Pancreas (tissue), 10 donors: Measurements from ENCODE around the gene ZNF322. TPM values are rescaled to one million over a fixed set of nuclear protein-coding genes. Genes with fewer than 3 reads are reported as not detected.
"Not testable (repeated sequence)": the region's sequence is repeated elsewhere in the genome, so short reads cannot be mapped to it uniquely, and the experiment has no call there.

ENCODE experiments used
- ATAC-seq, 4 donors: fragments of 200-7000 bp; cut with Tn5 transposase; one replicate each; pipeline versions ENCODE4 v1.8.0 to v1.9.1; 2020; ENCODE audit warnings: mild to moderate bottlenecking in 4 of 4, moderate library complexity in 4 of 4
- DNase-seq, 6 donors: peaks; one replicate each; pipeline ENCODE4 v3.0.0-alpha.2; 2020
- FAIRE-seq: peaks from 2 replicates; lab custom pipeline; 2012; peaks lifted over from hg19 to GRCh38; lab: Jason Lieb, UNC
- H3K27ac ChIP-seq, 4 donors: fragments of 200-600 bp; sonication (generic); 1 replicate in 3 of 4; 2 replicates in 1 of 4; pipeline versions ENCODE4 v1.5.0 to v1.8.0; 2020
- H3K27me3 ChIP-seq, 4 donors: fragments of 200-600 bp; one replicate each; pipeline ENCODE4 v1.8.0; 2021
- H3K36me3 ChIP-seq, 3 donors: fragments of 200-600 bp; sonication (generic) in 1 of 3; one replicate each; pipeline versions ENCODE4 v1.5.0 to v1.8.0; 2020 to 2021
- H3K4me1 ChIP-seq, 3 donors: fragments of 200-600 bp; one replicate each; pipeline ENCODE4 v1.8.0; 2021
- H3K4me3 ChIP-seq, 4 donors: fragments of 200-600 bp; sonication (generic) in 2 of 4; one replicate each; pipeline versions ENCODE4 v1.5.0 to v1.8.0; 2020 to 2021
- H3K9me3 ChIP-seq, 4 donors: fragments of 200-600 bp; one replicate each; pipeline ENCODE4 v1.8.0; 2021
- WGBS, 2 donors: extraction: QIAGEN DNeasy Blood & Tissue Kit; methylation state at CpG; one replicate each; pipeline ENCODE4 v1.1.7; 2013; 5-methylcytosine and 5-hydroxymethylcytosine counted together
- intact Hi-C, 3 donors: fragments of 100-400 bp; cut with DNase I; formaldehyde crosslinking; loops; one replicate each; pipeline versions ENCODE4 v1.11.1 to v1.14.2; 2022
- polyA plus RNA-seq, 2 donors: library from polyadenylated mRNA; stranded (reverse); fragments of 200-250 nt; gene quantifications; one replicate each; pipeline ENCODE4 v1.2.3, GENCODE V29; 2013
- total RNA-seq, 6 donors: library from RNA; stranded (reverse); fragmentation: NEBNext Ultra II Directional in 4 of 6; extraction: Animal tissue kit (Norgen Biotek cat#: 25700) in 4 of 6; gene quantifications; one replicate each; pipeline versions ENCODE4 v1.2.1 to v1.2.4, GENCODE V29; 2021 to 2023
- TF ChIP-seq, protein P1 (sequence below), 4 donors: fragments of 200-600 bp; sonication (generic) in 3 of 4; IDR thresholded peaks; one replicate each; pipeline versions ENCODE4 v1.5.0 to v1.8.0; 2021; ENCODE audit warnings: antibody characterized with exemption in 4 of 4
- donor health status: healthy with polysubstance abuse.
- donor health status: DM: no; HTN: no; CAD: no; lungs with moderate emphysema.
- donor health status: DM: no; HTN: no; CAD: no.
- donor health status: control.
- donor health status: control.
- donor health status: Bipolar disorder and iron deficiency.
- donor health status: DM: yes; HTN: yes; CAD: no.
- donor health status: DM: no; HTN: no; CAD: no.
- donor health status: DM: no; HTN: no; CAD: no.
- donor health status: DM: yes; HTN: yes; CAD: no.

ZNF322 gene
- total and polyA plus RNA-seq, 8 donors = 3.7 to 17.0 (median 6.8) TPM

DNA sequence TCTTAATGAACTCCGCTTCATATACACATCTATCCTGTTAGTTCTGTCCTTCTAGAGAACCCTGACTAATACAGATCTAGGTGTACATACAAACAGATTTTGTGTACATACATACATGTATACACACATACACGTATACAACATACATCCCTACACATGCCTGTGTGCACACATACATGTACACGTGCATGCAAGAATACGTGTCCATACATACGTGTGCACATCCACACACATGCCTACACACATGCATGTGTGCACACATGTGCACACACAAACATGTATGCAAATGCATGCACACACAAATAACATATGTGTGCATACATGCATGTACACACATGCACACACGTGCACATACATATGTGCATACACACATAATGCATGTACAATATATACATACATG is 10.5 kb upstream of the ZNF322 start:
- H3K4me3 ChIP-seq, FAIRE-seq, DNase-seq, H3K4me1 ChIP-seq, intact Hi-C loops, H3K36me3 ChIP-seq, ATAC-seq, H3K9me3 ChIP-seq, H3K27ac ChIP-seq, H3K27me3 ChIP-seq: not testable (repeated sequence)
- 76 to 88% methylated on average over 6 of the region's 6 CpGs for WGBS, 2 donors

GRCh38 chr6:26660000-26660361 is 435 bp upstream of the ZNF322 start:
- H3K27me3 ChIP-seq = no peaks in the 10 kb centered on the region
- no peaks in the 10 kb centered on the region for H3K9me3 ChIP-seq
- WGBS, 2 donors = 0 to 1% methylated on average over 5 of the region's 5 CpGs
- FAIRE-seq = no peak
- DNase-seq = no peak
- H3K36me3 ChIP-seq = no peaks in the 10 kb centered on the region
- peaks cover 0 to 13% (median 11%) of the 10 kb centered on the region in 3 donors for H3K4me1 ChIP-seq
- peak overlapping the region; percentile 40 to 68 (median 66) for H3K4me3 ChIP-seq
- peak overlapping the region; percentile 58 to 76 (median 66) for H3K27ac ChIP-seq
- ATAC-seq = peak; percentile 30 to 52 (median 48)
- TF ChIP-seq, protein P1, sequence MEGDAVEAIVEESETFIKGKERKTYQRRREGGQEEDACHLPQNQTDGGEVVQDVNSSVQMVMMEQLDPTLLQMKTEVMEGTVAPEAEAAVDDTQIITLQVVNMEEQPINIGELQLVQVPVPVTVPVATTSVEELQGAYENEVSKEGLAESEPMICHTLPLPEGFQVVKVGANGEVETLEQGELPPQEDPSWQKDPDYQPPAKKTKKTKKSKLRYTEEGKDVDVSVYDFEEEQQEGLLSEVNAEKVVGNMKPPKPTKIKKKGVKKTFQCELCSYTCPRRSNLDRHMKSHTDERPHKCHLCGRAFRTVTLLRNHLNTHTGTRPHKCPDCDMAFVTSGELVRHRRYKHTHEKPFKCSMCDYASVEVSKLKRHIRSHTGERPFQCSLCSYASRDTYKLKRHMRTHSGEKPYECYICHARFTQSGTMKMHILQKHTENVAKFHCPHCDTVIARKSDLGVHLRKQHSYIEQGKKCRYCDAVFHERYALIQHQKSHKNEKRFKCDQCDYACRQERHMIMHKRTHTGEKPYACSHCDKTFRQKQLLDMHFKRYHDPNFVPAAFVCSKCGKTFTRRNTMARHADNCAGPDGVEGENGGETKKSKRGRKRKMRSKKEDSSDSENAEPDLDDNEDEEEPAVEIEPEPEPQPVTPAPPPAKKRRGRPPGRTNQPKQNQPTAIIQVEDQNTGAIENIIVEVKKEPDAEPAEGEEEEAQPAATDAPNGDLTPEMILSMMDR (IDR thresholded peaks at IDR 0.05) = no peak
- intact Hi-C loops = no loop called here

- WGBS, 2 donors = 87 to 92% methylated on average over 4 of the region's 4 CpGs
Measured at GRCh38 chr6:26657256-26657655, 2.3 kb downstream of the ZNF322 start.

DNA sequence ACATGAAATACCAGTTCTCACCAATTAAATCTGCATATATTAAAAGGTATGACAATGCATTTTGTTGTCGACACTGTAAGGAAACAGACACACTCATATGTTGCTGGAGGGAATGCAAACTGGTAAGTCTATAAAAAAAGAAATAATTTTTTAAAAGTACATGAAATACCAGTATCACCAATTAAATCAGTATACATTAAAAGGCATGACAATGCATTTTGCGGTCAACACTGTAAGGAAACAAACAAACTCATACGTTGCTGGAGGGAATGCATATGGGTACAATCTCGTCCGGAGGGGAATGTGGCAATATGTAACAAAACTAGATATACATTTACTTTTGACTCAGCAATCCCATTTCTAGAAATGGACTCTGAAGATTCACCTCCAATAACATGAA is 6.5 kb downstream of the ZNF322 start:
- TF ChIP-seq, protein P1 (IDR thresholded peaks at IDR 0.05) = no peak
- Histone ChIP-seq H3K36me3 (no peaks in the 10 kb centered on the region), H3K27ac (no peak overlapping the region), H3K27me3 (no peaks in the 10 kb centered on the region), H3K4me3 (no peak overlapping the region), H3K9me3 (no peaks in the 10 kb centered on the region), H3K4me1 (peaks cover 0 to 6% (median 2%) of the 10 kb centered on the region in 3 donors)
- intact Hi-C loops = no loop called here
- 95 to 97% methylated on average over 5 of the region's 5 CpGs for WGBS, 2 donors
- ATAC-seq (no peak), DNase-seq (no peak), FAIRE-seq (no peak)

More at GRCh38 chr6:26657256-26657655, 2.3 kb downstream of the ZNF322 start:
- ATAC-seq = no peak
- Histone ChIP-seq H3K27ac (no peak overlapping the region), H3K4me1 (peaks cover 0 to 13% (median 11%) of the 10 kb centered on the region in 3 donors), H3K4me3 (no peak overlapping the region), H3K36me3 (no peaks in the 10 kb centered on the region), H3K27me3 (no peaks in the 10 kb centered on the region), H3K9me3 (no peaks in the 10 kb centered on the region)
- TF ChIP-seq, protein P1 (IDR thresholded peaks at IDR 0.05) = no peak
- no peak for DNase-seq
- FAIRE-seq = no peak
- intact Hi-C loops = no loop called here

DNA sequence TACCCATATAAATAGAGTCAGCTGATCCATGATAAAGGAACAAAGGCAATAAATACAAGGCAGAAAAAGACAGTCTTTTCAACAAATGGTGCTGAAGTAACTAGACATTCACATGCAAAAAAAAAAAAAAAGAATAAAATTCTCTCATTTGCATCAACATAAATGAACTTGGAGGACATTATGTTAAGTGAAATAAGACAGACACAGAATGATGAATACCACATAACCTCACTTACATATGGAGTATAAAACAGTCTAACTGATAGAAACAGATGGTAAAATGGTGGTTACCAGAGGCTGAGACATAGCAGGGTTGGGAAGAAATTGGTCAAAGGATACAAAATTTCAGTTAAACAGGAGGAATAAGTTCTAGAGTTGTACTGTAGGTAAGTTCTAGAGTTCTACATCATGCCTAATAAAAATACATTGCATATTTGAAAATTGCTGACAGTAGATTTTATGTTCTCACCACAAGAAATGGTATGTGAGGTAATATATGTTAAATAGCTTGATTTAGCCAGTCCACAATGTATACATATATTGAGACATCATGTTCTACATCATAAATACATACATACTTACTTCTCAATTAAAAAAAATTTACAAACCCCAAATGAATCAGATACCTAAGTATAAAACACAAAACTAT is 8.3 kb downstream of the ZNF322 start:
- no peaks in the 10 kb centered on the region for H3K4me1 ChIP-seq
- H3K9me3 ChIP-seq = no peaks in the 10 kb centered on the region
- no peak overlapping the region for H3K4me3 ChIP-seq
- ATAC-seq = no peak
- DNase-seq = no peak
- TF ChIP-seq, protein P1 (IDR thresholded peaks at IDR 0.05) = no peak
- H3K27ac ChIP-seq = no peak overlapping the region
- H3K27me3 ChIP-seq = no peaks in the 10 kb centered on the region
- FAIRE-seq = no peak
- no peaks in the 10 kb centered on the region for H3K36me3 ChIP-seq
- intact Hi-C loops = no loop called here
